Activated T-helper 1 cell treated with Interleukin-2 at 50 U/mL for 16 hours (primary cell): ENCODE data around the gene A4GALT.
"Not testable (repeated sequence)": the region's sequence is repeated elsewhere in the genome, so short reads cannot be mapped to it uniquely, and the experiment has no call there.

Experiments used
- DNase-seq: peaks from one replicate; pipeline ENCODE4 v3.0.0-alpha.2; 2020; ENCODE audit warnings: low read depth

The A4GALT gene

DNA sequence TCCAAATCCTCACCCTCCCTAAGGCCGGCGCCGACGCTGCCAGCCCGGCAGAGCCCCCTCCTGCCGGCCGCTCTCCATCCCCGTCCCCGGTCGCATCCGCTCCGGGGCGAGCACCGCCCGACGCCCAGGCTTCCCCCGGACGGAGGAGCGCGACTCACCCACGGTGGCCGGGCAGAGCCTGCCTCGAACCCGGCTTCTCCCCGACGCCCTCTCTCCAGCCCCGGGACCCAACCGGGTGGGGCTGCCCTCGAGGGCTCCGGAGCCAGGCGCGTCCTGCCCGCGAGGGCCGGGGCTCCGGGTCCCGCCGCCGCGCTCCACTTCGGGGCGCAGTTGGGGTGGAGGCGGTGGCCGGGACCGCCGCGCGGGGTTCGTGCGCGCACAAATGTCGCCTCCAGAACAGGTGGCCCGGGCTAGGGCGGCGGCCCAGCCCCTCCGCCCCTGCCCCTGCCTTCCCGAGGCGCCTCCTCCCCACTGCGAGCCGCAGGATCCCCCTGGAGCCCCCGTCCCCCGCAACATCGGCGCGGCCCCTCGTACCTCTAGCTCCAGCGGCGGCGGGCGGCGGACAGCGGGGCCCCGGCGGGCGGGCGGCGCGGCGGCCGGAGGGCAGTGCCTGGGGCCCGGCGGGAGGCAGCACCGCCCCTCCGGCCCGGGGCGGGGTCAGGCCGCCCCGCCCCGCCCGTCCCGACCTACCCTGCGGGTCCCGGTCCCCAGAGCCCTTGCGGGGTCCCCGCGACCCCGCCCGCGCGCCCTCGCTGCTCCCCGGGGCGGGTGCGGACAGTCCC lies at the start of gene A4GALT:
TSS of gene A4GALT (minus strand) at position 608 of the 782 bp plus-strand sequence. CDS start 26,919 bp downstream, outside the sequence.
- no peak for DNase-seq

- no peak for DNase-seq
These were observed 49.7 kb upstream of the A4GALT start for GRCh38 chr22:42770448-42770726.

DNA sequence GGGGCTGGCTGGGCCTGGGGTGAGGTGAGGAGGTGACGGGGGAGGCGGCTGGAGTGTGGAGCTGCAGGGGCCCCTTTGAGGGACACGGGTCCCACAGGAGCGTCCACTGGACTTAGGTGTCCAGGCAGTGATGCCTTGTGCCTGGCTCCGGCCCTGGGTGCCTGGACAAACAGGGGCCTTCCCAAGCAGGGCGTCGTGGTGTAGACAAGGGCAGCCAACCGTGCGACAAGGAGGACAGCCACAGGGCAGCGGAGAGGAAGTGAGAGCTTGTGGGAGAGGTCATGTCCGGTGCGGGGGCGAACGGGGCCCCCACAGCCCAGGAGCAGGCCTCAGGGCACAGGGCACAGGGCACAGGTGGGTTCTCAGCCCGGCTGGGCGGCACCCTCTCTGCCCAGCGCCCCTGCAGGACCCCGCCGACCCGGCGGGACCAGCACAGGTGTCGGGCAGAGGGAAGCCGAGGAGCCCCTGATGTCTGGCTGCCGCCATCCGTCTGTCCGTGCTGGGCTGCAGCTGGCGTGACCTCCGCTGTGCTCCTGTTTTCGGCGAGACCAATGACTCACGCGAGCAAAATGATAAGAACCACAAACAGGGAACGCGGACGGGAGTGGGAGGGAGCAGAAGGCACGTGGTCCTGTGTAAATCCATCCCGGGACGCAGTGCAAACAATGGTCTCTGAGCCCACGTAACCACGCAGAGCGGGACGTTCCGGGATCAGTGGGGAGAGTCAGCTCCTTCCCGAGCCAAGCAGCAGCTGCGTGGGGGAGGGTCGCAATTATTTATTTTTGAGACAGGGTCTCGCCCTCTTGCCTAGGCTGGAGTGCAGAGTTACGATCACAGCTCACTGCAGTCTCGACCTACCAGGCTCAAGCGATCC lies 49.1 kb upstream of the A4GALT start:
- no peak for DNase-seq

GRCh38 chr22:42769238-42769573 lies 48.5 kb upstream of the A4GALT start:
- DNase-seq = no peak

- no peak for DNase-seq
These were observed 47.8 kb upstream of the A4GALT start for GRCh38 chr22:42768385-42769035.

- no peak for DNase-seq
These were observed 46.2 kb upstream of the A4GALT start for GRCh38 chr22:42766860-42767259.

- no peak for DNase-seq
These were observed 44.3 kb upstream of the A4GALT start for GRCh38 chr22:42764895-42765363.

DNA sequence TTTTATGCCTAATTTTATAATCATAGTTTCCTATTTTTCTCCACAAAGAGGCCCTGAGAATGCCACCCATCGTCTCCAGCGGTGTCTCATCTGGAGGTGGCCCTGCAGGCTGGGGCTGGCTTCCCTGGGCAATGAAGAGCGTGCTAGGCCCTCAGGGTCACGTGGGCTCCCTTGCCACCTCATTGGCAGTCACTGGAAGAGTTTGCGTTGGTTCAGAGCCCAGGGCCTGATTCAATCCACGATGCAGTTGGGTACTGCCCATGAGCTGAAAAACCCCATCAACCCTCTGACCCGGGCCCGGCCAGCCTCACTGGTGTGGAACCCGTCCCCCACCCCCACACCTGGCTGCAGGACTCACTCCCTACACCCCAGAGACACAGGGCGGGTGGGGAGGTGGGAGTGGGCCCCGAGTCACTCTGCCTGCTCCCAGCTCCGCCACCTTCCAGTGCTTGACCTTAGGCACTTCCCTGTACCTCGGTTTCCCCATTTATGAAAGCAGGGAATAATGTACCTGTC lies 43.4 kb upstream of the A4GALT start:
- no peak for DNase-seq

GRCh38 chr22:42760806-42761565 lies 40.3 kb upstream of the A4GALT start:
- no peak for DNase-seq

GRCh38 chr22:42758931-42759629 lies 38.4 kb upstream of the A4GALT start:
- DNase-seq = no peak

DNA sequence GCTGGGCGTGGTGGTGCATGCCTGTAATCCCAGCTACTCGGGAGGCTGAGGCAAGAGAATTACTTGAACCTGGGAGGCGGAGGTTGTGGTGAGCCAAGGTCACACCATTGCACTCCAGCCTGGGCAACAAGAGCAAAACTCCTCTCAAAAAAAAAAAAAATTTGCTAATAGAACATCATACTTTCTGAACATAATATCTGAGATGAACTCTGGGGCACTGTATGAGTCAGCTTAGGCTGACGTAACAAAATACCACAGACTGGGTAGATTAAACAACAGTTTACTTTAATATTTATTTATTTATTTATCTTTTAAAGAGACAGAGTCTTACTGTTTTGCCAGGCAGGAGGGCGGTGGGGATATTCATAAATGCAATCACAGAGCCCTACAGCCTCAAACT lies 34.9 kb upstream of the A4GALT start:
- not testable (repeated sequence) for DNase-seq

DNA sequence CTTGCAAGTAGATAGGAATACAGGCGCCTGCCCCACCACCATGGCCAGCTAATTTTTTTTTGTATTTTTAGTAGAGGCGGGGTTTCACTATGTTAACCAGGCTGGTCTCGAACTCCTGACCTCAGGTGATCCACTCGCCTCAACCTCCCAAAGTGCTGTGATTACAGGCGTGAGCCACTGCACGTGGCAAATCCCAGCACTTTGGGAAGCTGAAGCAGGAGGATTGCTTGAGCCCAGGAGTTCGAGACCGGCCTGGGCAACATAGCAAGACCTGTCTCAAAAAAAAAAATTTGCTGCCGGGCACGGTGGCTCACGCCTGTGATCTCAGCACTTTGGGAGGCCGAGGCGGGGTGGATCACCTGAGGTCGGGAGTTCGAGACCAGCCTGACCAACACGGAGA lies 34.5 kb upstream of the A4GALT start:
- DNase-seq = not testable (repeated sequence)

GRCh38 chr22:42754658-42755057 lies 34.0 kb upstream of the A4GALT start:
- no peak for DNase-seq

DNA sequence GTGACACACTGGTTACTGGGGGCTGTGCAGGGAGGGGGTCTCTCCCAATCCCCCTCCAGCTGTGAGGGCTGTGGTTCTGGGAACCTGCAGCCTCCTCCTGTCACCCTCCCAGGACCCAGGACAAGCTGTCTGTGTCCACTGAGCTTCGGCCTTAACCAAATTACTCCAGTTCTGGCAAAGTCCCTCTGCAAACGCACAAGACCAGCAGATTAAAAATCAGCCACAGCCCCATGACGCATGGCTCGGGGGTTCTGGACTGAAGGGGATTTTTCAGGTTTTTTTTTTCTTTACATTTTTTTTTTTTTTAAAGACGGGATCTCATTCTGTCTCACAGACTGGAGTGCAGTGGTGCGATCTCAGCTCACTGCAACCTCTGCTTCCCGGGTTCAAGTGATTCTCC lies 32.2 kb upstream of the A4GALT start:
- DNase-seq = no peak

GRCh38 chr22:42752230-42752746 lies 31.6 kb upstream of the A4GALT start:
- DNase-seq = no peak

DNA sequence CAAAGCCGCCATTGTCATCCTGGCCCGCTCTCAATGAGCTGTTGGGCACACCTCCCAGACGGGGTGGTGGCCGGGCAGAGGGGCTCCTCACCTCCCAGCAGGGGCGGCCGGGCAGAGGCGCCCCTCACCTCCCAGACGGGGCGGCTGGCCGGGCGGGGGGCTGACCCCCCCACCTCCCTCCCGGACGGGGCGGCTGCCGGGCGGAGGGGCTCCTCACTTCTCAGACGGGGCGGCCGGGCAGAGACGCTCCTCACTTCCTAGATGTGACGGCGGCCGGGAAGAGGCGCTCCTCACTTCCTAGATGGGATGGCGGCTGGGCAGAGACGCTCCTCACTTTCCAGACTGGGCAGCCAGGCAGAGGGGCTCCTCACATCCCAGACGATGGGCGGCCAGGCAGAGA lies 29.8 kb upstream of the A4GALT start:
- DNase-seq = not testable (repeated sequence)

DNA sequence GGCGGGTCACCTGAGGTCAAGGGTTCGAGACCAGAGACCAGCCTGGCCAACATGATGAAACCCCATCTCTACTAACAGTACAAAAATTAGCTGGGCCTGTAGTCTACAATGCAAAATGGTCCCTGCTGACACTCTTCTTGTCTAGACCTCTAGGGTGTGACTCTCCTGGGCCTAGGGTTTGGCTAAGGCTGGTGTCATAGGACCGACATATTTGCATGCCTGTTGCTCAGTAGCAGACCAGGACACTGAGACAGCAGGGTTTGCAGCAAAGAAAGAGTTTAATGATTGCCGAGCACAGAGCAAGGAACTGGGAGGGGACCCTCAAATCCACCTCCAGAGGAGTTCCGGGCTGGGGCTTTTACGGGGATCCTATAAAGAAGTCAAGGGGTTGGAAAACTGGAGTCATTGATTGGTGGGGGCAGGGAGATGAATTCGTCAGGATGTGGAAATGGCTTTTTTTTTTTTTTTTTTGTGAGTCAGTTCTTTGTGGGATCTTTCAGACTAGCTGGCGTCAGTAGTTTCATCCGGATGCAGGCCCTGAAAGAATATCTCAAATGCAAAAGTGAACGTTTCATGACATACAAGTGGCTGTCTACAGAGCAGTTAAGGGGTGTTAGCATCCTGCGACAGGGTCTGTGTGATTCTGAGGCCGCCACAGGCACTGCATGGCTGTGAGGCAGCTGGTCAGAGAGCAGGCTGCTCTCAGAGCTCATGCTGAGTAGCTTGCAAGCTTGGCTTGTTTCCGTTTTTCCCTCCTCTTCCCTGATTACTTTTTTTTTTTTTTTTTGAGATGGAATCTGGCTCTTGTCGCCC lies 27.2 kb upstream of the A4GALT start:
- DNase-seq = no peak

- no peak for DNase-seq
These were observed 24.4 kb upstream of the A4GALT start for GRCh38 chr22:42745118-42745517.

GRCh38 chr22:42743501-42743991 lies 22.9 kb upstream of the A4GALT start:
- no peak for DNase-seq

DNA sequence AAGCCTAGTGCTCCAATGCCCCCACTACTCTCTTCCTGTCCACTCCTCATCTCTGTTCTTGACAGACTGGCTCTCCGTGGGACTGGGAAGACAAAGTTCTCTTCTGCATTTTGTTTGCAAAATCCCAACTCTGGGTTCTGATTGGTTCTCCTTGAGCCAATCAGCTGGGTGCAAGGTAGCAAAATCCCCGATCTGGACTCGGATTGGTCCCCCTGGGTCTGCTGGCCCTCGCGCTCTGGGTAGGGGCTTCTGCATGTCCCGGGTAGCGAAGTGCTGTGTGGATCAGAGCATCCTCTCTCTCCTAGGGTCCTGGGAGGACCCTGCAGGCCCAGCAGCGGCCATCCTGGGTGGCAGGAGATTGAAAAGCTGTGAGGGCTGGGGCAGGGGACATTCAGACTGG lies 22.3 kb upstream of the A4GALT start:
- DNase-seq = no peak
